Activated B cell treated with CpG ODN at 0.5 μM for 24 hours (primary cell): ENCODE measurements around the gene SDK2. TPM values are rescaled to one million over a fixed set of nuclear protein-coding genes. Genes with fewer than 3 reads are reported as not detected.

Experiments
- ATAC-seq: fragments of 200-7000 bp; cut with Tn5 transposase; one replicate; pipeline ENCODE4 v1.10.0; 2021; ENCODE audit warnings: low read depth, mild to moderate bottlenecking, moderate library complexity
- CTCF ChIA-PET: fragments of 350-600 bp; sonication (Branson Sonifier 250); formaldehyde crosslinking; loops from one replicate; lab custom pipeline; 2021; ENCODE audit warnings: antibody characterized with exemption; lab: Charles Lee
- POLR2A ChIA-PET: fragments of 350-600 bp; sonication (Branson Sonifier 250); formaldehyde crosslinking; loops from one replicate; lab custom pipeline; 2021; ENCODE audit warnings: antibody characterized with exemption; lab: Charles Lee
- DNase-seq: peaks from one replicate; pipeline ENCODE4 v3.0.0; 2022
- H3K27ac Mint-ChIP-seq: one replicate; pipeline ENCODE4 v1.8.0; 2020; ENCODE audit warnings: mixed read lengths
- H3K27me3 Mint-ChIP-seq: one replicate; pipeline ENCODE4 v1.8.0; 2021; ENCODE audit warnings: mixed read lengths
- H3K36me3 Mint-ChIP-seq: one replicate; pipeline ENCODE4 v1.8.0; 2021; ENCODE audit warnings: low read depth, mixed read lengths
- H3K4me1 Mint-ChIP-seq: one replicate; pipeline ENCODE4 v1.8.0; 2021; ENCODE audit warnings: mixed read lengths
- H3K4me3 Mint-ChIP-seq: one replicate; pipeline ENCODE4 v1.8.0; 2020; ENCODE audit warnings: mild to moderate bottlenecking, mixed read lengths
- H3K9me3 Mint-ChIP-seq: one replicate; pipeline ENCODE4 v1.8.0; 2020; ENCODE audit warnings: mixed read lengths
- intact Hi-C: fragments of 100-400 bp; cut with micrococcal nuclease; formaldehyde crosslinking; loops from one replicate; pipeline ENCODE4 v1.15.1; 2024
- total RNA-seq: library from RNA; stranded (reverse); gene quantifications from 2 replicates; pipeline ENCODE4 v1.2.3, GENCODE V29; 2022
- TF ChIP-seq, protein P1 (sequence below): fragments of 200-600 bp; IDR thresholded peaks from one replicate; pipeline ENCODE4 v1.8.0; 2022; ENCODE audit warnings: antibody characterized with exemption, mild to moderate bottlenecking

SDK2 gene
- total RNA-seq, 1 donor from 2014 or later, result 2.5 TPM

- no peak for ATAC-seq
- Mint-ChIP-seq H3K27me3 (no peaks in the 10 kb centered on the region), H3K9me3 (no peaks in the 10 kb centered on the region), H3K27ac (no peak overlapping the region), H3K4me1 (no peaks in the 10 kb centered on the region), H3K4me3 (no peak overlapping the region), H3K36me3 (peaks cover 1% of the 10 kb centered on the region)
- intact Hi-C loops, result no loop called here
- CTCF ChIA-PET, result no interaction called here
- TF ChIP-seq, protein P1, sequence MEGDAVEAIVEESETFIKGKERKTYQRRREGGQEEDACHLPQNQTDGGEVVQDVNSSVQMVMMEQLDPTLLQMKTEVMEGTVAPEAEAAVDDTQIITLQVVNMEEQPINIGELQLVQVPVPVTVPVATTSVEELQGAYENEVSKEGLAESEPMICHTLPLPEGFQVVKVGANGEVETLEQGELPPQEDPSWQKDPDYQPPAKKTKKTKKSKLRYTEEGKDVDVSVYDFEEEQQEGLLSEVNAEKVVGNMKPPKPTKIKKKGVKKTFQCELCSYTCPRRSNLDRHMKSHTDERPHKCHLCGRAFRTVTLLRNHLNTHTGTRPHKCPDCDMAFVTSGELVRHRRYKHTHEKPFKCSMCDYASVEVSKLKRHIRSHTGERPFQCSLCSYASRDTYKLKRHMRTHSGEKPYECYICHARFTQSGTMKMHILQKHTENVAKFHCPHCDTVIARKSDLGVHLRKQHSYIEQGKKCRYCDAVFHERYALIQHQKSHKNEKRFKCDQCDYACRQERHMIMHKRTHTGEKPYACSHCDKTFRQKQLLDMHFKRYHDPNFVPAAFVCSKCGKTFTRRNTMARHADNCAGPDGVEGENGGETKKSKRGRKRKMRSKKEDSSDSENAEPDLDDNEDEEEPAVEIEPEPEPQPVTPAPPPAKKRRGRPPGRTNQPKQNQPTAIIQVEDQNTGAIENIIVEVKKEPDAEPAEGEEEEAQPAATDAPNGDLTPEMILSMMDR, result no peak
- POLR2A ChIA-PET, result no interaction called here
- no peak for DNase-seq
These were observed 196.9 kb downstream of the SDK2 start for GRCh38 chr17:73447319-73447718.

DNA sequence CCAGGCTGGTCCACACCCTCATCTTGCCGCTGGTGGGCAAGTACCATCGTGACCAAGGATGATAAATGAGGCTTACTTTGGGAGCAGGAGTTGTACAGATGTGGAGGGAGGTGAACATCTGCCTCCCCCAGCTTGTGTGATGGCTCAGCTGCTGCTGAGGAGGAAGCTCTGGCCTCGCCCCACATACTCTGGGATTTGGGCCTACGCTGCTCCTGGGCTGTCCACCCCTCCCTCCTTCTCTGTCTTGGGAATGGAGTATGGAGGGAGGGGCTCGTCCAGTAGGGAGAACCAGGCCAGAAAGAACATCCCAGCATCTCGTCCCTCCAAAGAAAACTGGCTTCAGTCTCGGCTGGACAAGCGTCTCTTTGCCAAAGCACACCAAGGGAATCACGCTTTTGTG, 197.6 kb downstream of the SDK2 start:
- TF ChIP-seq, protein P1, result no peak
- Mint-ChIP-seq H3K27me3 (no peaks in the 10 kb centered on the region), H3K9me3 (no peaks in the 10 kb centered on the region), H3K36me3 (no peaks in the 10 kb centered on the region), H3K4me1 (no peaks in the 10 kb centered on the region), H3K27ac (no peak overlapping the region), H3K4me3 (no peak overlapping the region)
- CTCF ChIA-PET, result no interaction called here
- POLR2A ChIA-PET, result no interaction called here
- no peak for ATAC-seq
- intact Hi-C loops, result no loop called here
- DNase-seq, result no peak

DNA sequence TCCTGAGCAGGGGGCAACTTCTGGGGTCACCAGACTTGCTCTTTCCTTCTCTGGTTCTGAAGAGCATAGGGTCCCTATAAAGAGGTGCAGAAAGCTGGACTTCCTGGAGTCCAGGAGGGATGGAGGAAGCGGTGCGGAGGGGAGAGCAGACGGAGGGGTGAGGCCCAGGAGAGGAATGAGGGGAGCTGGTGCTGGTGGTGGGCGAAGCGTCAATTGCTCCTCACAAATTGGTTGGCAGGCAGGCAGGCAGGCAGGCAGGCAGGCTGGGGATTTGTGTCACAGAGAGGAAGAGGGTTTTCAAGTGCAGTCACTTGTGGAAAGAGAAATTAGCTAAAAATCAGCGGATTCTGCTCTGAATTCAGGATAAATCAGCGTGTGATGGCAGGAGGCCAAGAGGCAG, 198.8 kb downstream of the SDK2 start:
- H3K27ac Mint-ChIP-seq, result no peak overlapping the region
- ChIA-PET CTCF (no interaction called here), POLR2A (no interaction called here)
- H3K27me3 Mint-ChIP-seq, result no peaks in the 10 kb centered on the region
- H3K4me1 Mint-ChIP-seq, result no peaks in the 10 kb centered on the region
- intact Hi-C loops, result no loop called here
- no peak for DNase-seq
- peaks cover 1% of the 10 kb centered on the region for H3K36me3 Mint-ChIP-seq
- TF ChIP-seq, protein P1, result no peak
- no peaks in the 10 kb centered on the region for H3K9me3 Mint-ChIP-seq
- H3K4me3 Mint-ChIP-seq, result no peak overlapping the region
- no peak for ATAC-seq

GRCh38 chr17:73444021-73444420, 200.2 kb downstream of the SDK2 start:
- POLR2A ChIA-PET, result no interaction called here
- no peak for DNase-seq
- CTCF ChIA-PET, result no interaction called here
- TF ChIP-seq, protein P1, result no peak
- no peak for ATAC-seq
- Mint-ChIP-seq H3K9me3 (no peaks in the 10 kb centered on the region), H3K4me1 (no peaks in the 10 kb centered on the region), H3K27ac (no peak overlapping the region), H3K27me3 (no peaks in the 10 kb centered on the region), H3K36me3 (peaks cover 7% of the 10 kb centered on the region), H3K4me3 (no peak overlapping the region)
- intact Hi-C loops, result no loop called here

- H3K4me3 Mint-ChIP-seq, result no peak overlapping the region
- intact Hi-C loops, result loop anchor here (10.0 kb wide), 1 partner anchor 1015 kb away; no protein-coding TSS in a partner anchor
- no peaks in the 10 kb centered on the region for H3K4me1 Mint-ChIP-seq
- POLR2A ChIA-PET, result no interaction called here
- H3K27me3 Mint-ChIP-seq, result no peaks in the 10 kb centered on the region
- H3K36me3 Mint-ChIP-seq, result peaks cover 17% of the 10 kb centered on the region
- DNase-seq (no peak), ATAC-seq (no peak)
- CTCF ChIA-PET, result no interaction called here
- TF ChIP-seq, protein P1, result no peak
- no peak overlapping the region for H3K27ac Mint-ChIP-seq
- H3K9me3 Mint-ChIP-seq, result no peaks in the 10 kb centered on the region
These were observed 204.6 kb downstream of the SDK2 start for GRCh38 chr17:73439597-73439996.
